Stimulated activated CD4-positive, alpha-beta T cell treated with anti-CD3 and anti-CD28 coated beads, Interleukin-15, amount 100 ng/mL, for 24 hours (primary cell): ENCODE measurements around the gene TCHHL1.
A peak's percentile ranks its signal among the peaks of the same experiment; 100 is the strongest.

ENCODE experiments used
- DNase-seq: peaks from one replicate; pipeline ENCODE4 v3.0.0-alpha.2; 2020

TCHHL1 gene

DNA sequence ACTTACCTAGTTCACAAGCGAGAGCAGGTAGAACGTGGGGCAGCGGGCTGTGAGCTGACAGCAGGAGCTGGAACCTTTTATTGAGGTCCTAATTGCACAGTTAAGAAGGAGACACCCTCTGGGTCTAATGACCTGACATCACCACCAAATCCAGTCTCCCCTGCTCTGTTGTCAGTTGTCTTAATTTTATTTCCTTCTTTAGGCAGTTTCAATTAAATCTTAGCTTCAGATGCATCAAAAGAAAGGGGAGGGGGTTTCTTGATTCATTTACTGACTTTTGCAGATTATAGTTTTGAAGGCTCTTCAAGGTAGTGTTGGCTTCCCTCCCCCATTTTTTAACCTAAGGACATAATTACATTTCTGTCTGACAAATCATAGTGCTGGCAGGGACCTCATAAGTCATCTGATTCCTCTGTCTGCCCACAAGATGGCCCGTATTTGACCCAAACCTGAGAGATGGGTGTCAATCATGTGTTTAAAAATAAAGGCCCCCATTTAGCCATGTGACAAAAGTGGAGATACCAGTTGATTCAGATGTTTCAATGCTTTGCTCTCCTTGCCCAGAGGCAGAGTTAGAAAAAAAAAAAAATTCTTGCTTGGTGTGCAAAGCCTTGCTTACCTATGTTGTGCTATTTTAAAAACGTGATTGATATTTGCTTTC lies at the start of gene TCHHL1:
Gene TCHHL1, minus strand, starts transcription at position 51 of the 661 bp plus-strand sequence. CDS start 921 bp downstream, outside the sequence.
- no peak for DNase-seq

DNA sequence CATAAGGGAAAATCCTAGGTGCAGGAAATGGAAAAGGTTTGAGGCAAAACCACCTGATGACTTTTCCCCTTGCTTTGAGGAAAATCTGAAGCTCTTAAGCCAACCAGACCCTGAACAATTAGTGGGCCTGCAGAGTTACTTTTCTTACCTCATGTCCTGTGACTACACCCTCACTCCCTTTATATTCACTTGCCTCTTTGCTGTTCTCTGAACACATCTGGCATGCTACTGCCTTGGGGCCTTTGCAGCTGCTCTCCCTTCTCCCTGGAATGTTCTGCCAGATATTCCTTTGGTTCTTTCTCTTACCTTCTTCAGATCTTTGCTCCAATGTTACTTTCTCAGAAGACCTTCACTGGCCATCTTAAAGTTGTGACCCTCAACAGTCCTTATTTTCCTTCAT lies 48.4 kb upstream of the TCHHL1 start:
- DNase-seq = no peak

DNA sequence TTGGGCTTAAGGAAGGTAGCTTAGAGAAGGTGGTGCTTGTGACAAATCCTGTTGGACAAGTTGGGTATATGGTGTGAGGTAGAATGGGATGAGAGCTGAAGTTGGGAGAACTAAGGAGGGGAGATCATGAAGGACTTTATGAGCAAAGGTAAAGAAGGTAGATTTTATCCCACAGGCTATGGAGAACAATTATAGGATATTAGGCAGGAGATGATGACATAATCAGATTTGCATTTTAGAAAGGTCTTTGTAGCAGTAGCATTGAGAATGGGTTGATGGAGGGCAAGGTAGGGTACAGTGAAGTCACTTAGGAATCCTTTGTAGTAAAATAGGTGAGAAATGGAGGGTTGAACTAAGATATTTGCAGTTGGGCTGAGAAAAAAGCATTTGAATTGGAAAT lies 41.3 kb upstream of the TCHHL1 start:
- no peak for DNase-seq

DNA sequence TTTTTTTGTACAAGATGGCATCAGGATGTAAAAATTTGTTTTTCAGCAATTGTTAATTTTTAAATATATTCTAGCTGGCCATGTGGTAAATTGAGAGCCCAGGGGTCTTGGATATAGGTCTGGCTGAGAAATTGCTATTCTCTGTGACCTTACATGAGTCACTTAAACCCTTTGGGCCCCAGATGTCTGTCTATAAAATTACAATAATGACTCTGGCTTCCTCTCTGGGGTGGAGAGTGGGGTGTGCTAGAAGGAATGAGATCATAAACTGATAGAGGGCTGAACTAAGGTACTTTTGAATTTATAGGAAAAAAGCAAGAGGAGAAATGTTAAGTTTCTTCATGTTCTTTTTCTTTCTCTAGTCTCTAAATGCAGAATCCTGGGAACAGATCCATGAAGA lies 38.8 kb upstream of the TCHHL1 start:
- no peak for DNase-seq

DNA sequence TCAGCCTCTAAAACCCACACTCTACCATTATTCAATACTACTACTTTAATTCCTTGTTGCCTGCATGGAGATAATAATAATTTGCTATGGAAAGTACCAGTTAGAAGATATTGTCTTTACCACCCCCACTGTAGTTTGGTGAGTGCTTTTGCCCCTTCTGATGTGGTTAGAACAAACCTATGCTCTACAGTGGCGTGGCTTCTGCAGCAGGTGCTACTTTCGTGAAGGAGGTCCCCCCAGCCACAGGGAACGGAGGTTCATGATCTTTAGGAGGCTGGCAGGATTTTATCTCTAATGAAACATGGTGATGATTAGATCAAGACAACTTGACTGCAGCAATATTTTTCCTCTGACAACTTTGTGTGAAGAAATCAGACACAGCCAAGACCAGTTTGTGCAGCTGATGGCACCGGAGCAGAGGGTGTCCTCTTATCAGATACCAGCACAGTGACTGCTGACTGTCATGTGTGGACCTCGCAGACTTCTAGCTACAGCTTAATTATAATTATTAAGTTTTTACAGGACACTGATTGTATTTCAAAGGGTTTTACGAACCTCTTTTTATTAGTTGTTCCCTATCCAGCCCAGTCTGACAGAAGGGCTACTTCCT lies 37.1 kb upstream of the TCHHL1 start:
- DNase-seq = no peak

DNA sequence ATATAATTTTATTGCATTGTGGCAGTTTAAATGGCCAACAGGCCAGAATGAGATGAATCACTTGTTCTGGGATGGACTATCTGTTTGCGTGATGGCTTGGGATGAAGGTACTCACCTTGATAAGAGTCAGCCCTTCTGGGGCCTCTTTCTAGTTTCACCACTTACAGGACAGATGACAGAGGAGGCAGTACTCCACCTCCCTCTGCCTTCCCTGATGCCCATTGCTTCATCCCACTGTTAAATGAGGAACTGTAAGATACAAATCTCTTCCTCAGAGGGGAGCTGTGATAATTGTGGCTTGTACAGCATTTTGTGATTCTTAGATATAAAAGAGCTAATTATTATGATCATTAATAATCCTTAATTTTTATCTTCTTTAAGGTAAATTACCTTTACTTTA lies 30.1 kb upstream of the TCHHL1 start:
- no peak for DNase-seq

DNA sequence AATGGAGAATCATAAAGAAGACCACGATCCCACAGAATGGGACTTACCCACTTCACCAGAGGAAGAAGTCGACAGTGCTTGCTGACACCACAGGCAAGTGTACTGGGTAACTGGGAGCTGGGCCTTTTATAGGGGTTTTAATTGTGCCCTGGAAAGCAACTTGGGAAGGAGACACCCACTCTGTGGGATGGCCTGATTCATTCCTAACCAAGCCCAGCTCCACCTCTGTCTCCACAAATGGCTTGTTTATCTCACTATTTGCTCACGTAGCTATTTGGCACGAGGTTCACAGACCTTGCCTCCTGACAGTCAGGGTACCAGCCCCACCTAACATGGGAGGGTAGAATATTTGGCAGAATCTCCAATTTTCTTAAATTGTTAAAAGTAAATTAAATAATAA lies 26.5 kb upstream of the TCHHL1 start, which contains the start of gene TCHH:
Gene TCHH, minus strand, starts transcription at position 101 of the 400 bp plus-strand sequence. CDS start 1,364 bp downstream, outside the sequence.
- no peak for DNase-seq

DNA sequence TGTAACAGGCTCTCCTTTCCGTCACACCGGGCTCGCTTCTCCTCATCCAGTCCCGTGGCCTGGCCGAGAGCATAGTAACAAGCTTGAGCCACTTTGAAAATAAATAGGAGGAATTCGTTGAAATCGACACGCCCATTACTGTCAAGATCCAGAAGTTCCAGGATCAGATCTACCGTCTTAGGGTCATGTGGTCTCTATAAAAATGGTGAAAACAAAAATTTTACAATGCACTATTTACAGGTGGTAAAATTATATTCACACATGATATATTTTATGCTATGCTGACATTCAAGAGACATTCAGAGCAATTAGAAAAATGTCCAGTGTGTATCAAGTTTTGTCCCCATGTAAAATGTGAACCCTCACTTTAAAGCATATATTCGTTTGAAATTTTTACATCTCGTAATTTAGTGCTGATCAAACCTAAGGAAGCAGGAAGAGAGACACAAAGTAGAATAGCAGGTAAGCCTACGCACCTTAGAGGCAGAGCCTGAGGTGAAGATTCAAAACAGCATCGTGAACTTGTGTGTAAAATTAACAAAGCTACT lies 24.1 kb upstream of the TCHHL1 start:
- DNase-seq = no peak

DNA sequence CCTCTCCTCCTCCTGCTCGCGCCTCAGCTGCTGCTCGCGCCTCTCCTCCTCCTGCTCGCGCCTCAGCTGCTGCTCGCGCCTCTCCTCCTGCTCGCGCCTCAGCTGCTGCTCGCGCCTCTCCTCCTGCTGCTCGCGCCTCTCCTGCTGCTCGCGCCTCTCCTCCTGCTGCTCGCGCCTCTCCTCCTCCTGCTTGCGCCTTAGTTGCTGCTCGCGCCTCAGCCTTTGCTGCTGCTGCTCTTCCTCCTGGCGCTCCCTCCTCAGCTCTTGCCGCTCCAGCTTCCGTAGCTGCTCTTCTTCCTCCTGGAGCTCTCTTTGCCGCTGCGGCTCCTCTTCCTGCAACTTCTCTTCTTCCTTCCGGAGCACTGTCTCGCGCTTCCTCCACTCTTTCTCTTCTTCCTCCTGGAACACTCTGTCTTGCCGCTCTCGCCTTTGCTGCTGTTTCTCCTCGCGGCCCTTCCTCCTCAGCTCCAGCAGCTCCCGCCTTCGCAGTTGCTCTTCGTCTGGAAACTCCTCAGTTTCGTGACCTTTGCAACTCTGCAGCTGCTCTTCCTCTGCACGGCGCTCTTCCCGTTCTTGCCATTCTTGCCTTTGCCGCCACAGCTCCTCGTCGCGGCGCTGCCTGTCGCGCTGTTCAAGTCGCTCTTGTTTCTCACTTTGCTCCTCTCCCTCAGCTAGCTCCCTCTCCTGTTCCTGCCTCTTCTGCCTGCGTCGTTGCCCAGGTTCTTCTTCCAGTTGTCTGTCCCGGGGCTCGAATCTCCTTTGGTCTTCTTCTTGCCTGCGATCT lies 23.4 kb upstream of the TCHHL1 start:
- DNase-seq = peak; percentile 30

DNA sequence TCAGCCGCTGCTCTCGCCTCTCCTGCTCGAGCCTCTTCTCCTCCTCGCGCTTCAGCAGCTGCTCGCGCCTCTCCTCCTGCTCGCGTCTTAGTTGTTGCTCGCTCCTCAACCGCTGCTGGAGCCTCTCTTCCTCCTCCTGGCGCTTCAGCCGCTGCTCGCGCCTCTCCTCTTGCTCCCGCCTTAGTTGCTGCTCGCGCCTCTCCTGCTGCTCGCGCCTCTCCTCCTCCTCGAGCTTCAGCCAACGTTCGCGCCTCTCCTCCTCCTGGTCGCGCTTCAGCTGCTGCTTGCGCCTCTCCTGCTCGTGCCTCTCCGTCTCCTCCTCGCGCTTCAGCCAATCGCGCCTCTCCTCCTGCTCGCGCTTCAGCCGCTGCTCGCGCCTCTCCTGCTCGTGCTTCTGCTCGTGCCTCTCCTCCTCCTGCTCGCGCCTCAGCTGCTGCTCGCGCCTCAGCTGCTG lies 22.7 kb upstream of the TCHHL1 start:
- DNase-seq = peak; percentile 62

DNA sequence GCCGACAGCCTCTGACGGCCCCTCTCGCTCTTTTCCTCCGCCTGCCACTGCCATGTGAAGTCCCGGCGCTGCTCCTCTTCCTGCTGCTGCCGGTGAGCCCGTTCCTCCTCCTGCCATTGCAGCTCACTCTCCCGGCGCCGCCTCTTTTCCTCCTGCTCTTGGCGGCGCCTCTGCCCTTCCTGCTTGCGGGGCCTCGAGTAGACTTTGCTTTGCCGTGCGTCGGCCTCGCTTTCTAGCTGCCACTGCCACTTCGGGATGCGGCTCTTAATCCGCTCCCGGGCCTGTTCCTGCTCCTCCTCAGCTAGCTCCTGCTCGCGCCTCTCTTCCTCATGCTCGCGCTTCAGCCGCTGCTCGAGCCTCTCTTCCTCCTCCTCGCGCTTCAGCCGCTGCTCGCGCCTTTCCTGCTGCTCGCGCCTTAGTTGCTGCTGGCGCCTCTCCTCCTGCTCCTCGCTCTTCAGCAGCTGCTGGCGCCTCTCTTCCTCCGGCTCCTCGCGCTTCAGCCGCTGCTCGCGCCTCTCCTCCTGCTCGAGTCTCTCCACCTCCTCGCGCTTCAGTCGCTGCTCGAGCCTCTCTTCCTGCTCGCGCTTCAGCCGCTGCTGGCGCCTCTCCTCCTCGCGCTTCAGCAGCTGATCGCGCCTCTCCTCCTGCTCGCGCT lies 22.1 kb upstream of the TCHHL1 start:
- DNase-seq = peak; percentile 57

DNA sequence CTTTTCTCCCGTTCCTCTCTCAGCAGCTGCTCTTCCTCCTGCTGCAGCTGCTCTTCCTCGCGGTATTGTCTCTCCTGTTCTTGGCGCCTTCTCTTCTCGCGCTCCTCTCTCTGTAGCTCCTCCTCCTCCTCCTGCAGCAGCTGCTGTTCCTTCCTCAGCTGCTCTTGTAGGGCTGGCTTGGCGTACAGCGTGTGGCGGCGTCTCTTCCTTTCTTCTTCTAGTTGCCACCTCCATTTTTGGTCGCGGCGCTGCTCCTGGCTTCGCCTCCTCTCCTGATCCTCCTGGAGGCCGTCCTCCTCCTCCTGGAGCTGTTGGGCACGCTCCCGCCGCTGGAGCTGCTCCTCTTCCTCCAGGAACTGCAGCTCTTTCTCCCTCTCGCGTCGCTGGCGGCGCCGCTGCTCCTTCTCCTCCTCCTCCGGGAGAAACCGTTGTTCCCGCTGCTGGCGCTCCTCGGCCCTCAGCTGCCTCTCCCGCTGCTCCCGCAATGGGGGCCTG lies 21.5 kb upstream of the TCHHL1 start:
- DNase-seq = peak; percentile 60

DNA sequence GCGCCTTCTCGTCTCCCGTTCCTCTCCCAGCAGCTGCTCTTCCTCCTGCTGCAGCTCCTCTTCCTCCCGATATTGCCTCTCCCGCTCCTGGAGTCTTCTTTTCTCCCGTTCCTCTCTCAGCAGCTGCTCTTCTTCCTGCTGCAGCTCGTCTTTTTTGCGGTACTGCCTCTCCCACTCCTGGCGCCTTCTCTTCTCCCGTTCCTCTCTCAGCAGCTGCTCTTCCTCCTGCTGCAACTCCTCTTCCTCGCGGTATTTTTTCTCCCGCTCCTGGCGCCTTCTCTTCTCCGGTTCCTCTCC lies 21.1 kb upstream of the TCHHL1 start:
- no peak for DNase-seq

DNA sequence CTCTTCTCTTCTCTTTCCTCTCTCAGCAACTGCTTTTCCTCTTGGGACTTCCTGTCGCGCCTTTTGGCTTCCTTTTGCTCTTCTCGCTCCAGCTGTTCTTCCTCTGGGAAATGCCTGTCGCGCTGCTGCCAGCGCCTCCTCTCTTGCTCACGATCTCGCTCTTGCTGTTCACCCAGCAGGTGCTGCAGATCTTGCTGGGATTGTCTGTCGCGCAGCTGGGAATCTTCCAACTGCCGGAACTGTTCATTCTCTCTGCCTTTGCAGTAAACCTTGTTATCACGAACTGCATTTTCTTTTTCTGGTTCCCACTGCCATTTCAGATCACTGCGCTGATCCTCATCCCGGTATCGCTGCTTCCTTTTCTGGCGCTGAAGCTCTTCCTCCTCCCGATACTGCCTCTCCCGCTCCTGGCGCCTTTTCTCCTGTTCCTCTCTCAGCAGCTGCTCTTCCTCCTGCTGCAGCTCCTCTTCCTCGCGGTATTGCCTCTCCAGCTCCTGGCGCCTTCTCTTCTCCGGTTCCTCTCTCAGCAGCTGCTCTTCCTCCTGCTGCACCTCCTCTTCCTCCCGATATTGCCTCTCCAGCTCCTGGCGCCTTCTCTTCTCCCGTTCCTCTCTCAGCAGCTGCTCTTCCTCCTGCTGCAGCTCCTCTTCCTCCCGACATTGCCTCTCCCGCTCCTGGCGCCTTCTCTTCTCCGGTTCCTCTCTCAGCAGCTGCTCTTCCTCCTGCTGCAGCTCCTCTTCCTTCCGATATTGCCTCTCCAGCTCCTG lies 20.6 kb upstream of the TCHHL1 start:
- peak; percentile 8 for DNase-seq

DNA sequence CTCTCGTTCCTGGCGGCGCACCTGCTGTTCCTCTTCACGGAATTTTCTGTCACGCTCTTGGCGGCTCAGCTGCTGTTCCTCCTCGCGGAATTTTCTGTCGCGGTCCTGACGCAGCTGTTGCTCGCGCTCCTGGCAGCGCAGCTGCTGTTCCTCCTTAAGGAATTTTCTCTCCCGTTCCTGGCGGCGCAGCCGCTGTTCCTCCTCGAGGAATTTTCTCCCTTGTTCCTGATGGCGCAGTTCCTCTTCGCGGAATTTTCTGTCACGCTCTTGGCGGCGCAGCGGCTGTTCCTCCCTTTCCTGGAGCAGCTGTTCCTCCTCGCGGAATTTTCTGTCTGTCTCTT lies 20.0 kb upstream of the TCHHL1 start:
- peak; percentile 1 for DNase-seq

DNA sequence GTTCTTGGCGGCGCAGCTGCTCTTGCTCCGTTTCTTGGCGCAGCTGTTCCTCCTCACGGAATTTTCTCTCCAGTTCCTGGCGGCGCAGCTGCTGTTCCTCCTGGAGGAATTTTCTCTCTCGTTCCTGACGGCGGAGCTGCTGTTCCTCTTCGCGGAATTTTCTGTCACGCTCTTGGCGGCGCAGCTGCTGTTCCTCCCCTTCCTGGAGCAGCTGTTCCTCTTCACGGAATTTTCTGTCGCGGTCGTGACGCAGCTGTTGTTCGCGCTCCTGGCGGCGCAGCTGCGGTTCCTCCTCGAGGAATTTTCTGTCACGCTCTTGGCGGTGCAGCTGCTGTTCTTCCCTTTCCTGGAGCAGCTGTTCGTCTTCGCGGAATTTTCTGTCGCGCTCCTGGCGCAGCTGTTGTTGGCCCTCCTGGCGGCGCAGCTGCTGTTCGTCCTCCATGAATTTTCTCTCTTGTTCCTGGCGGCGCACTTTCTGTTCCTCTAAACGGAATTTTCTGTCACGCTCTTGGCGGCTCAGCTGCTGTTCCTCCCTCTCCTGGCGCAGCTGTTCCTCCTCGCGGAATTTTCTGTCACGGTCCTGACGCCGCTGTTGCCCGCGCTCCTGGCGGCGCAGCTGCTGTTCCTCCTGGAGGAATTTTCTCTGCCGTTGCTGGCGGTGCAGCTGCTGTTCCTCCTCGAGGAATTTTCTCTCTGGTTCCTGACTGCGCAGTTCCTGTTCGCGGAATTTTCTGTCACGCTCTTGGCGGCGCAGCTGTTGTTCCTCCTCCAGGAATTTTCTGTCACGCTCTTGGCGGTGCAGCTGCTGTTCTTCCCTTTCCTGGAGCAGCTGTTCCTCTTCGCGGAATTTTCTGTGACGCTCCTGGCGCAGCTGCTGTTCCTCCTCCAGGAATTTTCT lies 19.4 kb upstream of the TCHHL1 start:
- DNase-seq = peak; percentile 8

DNA sequence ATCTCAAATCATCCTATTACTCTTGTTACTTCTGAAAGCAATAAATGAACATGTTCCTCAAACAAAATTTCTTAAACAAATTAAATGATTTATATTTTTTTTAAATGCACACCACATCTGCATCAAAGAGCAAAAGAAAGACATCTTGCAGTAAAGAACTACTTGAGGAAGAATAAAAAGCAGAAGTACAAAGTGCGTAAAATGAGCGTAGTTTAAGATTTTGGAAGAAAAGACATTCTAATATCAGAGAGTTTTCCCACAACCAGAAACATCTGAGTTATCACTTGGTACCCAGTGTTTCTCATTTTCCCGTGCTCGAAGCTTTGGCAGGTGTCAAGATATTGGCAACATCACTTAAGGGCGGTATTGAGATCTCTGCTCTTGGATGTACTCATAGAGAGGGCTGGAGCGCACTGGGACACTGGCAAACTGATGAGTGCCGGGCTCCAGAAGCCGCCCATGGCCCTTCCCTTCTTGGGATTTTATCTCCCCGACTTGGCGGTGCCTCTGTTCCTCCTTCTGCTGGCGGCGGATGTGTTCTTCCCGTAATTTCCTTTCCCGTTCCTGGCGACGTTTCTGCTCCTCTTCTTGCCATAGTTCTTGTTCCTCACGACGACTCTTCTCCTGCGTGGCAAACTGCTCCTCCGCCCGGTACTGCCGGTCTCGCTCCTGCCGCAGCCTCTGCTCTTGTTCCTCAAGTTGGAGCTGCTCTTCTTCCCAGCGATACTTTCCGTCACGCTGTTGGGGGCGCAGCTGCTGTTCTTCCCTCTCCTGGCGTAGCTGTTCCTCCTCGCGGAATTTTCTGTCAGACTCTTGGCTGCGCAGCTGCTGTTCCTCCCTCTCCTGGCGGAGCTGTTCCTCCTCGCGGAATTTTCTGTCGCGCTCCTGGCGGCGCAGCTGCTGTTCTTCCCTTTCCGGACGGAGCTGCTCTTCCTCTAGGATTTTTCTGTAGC lies 18.4 kb upstream of the TCHHL1 start:
- DNase-seq = peak; percentile 17

DNA sequence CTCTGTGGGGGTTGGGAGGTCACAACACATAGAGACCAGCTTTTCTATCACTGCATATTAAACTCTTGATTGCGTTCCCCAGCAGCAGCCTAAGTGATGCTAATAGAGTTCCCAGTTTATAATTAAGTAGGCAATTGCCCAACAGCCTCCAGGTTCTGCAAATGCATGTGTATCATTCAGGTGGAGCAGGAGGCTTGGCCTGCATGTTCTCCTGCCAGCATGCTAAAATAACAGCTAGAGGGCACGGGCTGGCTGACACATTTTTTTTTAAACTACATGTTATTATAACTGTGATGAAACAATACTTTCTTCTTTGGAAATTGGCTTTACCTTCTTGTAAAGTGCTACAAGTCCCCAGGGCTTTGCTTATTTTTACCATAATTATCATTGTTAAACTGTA lies 16.0 kb upstream of the TCHHL1 start:
- no peak for DNase-seq

DNA sequence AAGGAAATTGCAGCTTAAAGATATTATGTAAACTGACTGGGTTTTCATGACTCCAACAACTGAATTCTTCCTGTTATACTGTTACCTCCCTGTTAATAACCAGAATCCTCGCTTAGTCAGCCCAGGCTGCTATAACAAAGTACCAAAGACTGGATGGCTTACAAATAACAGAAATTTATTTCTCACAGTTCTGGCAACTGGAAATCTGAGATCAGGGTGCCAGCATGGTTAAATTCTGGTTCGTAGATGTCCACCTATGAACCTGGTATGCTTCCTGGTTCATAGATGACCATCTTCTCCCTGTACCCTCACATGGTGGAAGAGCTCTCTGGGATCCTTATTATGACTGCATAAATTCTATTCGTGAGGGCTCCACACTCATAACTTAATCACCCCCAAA lies 8.1 kb upstream of the TCHHL1 start:
- no peak for DNase-seq

DNA sequence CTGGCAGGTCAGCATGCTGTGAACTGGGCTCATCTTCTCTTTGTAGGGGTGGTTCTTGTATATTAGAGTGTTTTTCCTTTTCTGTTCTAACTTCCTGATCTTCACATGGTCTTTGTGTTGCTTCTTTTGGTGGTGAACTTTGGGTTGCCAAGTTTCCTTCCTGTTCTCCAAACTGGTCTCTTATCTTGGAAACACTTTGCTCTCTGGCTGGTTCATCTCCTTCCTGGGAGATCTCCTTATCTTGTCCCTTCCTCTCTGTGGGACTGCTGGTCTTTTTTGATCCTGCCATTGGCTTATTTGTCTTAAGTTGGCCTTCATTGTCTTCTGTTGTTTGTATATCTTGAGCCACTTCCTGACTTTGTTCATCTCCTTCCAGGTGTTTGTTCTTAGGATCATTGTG lies 2.1 kb downstream of the TCHHL1 start:
- DNase-seq = no peak
